ENCODE measurements around the gene DAPK2. TPM values are rescaled to one million over a fixed set of nuclear protein-coding genes. Genes with fewer than 3 reads are reported as not detected.
A peak's percentile ranks its signal among the peaks of the same experiment; 100 is the strongest.

Gene DAPK2
- total and polyA plus RNA-seq, 2 of the 13 experiments (the other 11 are each of a cell fraction or from before 2014, with no cell fraction given): 0.33 to 0.63 TPM

DNA sequence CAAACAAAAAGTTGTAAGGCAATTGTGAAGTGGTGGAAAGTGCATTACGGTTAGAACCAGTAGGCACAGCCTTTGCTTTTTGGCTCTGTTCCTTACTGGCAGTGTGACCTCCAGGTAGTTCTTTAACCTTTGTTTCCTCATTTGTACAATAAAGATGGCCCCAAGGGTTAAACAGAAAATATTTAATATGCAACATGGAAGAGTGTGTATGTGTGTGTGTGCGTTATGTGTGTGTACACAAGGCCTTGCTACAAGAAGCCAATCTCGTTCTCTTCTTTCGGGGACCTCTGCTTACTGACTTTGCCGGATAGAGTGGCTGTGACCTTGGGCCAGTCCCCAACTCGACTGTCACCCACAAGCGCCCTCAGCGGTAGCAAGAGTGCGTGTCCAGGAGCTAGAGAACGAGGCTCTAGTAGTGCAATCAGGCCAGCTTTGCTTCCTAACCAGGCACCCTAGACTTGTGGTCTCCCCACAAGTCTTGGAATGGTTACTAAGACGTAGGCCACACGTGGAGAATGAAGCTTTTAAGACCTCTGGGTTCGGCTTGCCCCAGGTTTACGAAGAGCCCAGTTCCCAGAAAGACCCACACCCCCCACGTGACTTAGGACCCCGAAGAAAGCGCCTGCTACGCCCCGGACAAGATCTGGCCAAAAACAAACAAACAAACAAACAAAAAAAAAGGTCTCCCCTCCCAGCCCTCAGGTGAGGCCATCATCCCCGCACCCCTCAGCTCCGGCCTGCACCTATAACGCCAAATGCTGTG, 46.8 kb upstream of the DAPK2 start (continued):
- TF ChIP-seq THAP9 (CRISPR knock-in tag; IDR thresholded peaks at IDR 0.05; ENCODE audit: borderline replicate concordance) (no peak; the same call in 1 of the 2 replicates), CHD2 (IDR thresholded peaks at IDR 0.05; ENCODE audit: low read depth, low read length) (no peak), PRDM10 (CRISPR knock-in tag; IDR thresholded peaks at IDR 0.05; ENCODE audit: low read depth) (no peak), ZNF629 (CRISPR knock-in tag; conservative IDR thresholded peaks at IDR 0.05) (no peak), ZNF460 (CRISPR knock-in tag; IDR thresholded peaks at IDR 0.05; ENCODE audit: borderline replicate concordance) (no peak), FOXK2 (IDR thresholded peaks at IDR 0.05) (no peak), ZFP1 (CRISPR knock-in tag; IDR thresholded peaks at IDR 0.05) (no peak), HNRNPL (IDR thresholded peaks at IDR 0.05; ENCODE audit: low read depth, low read length) (no peak), ZFY (CRISPR knock-in tag; IDR thresholded peaks at IDR 0.05) (peak; percentile 34), NPAS2 (CRISPR knock-in tag; IDR thresholded peaks at IDR 0.05; ENCODE audit: borderline replicate concordance) (no peak), SAP130 (CRISPR knock-in tag; IDR thresholded peaks at IDR 0.05; ENCODE audit: low read depth) (peak; percentile 70; the same call in 1 of the 2 replicates)
- TF ChIP-seq, protein P1, sequence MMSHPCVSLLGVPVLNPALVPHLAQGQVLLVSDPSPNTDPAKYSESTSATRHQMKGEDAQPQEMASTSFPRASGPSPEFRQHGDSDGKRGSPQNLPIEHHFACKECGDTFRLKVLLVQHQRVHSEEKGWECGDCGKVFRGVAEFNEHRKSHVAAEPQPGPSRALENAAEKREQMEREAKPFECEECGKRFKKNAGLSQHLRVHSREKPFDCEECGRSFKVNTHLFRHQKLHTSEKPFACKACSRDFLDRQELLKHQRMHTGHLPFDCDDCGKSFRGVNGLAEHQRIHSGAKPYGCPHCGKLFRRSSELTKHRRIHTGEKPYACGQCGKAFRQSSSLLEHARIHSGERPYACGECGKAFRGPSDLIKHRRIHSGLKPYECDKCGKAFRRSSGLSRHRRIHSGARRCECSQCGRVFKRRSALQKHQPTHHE (CRISPR knock-in tag; IDR thresholded peaks at IDR 0.05; ENCODE audit: borderline replicate concordance): no peak
- TF ChIP-seq, protein P2, sequence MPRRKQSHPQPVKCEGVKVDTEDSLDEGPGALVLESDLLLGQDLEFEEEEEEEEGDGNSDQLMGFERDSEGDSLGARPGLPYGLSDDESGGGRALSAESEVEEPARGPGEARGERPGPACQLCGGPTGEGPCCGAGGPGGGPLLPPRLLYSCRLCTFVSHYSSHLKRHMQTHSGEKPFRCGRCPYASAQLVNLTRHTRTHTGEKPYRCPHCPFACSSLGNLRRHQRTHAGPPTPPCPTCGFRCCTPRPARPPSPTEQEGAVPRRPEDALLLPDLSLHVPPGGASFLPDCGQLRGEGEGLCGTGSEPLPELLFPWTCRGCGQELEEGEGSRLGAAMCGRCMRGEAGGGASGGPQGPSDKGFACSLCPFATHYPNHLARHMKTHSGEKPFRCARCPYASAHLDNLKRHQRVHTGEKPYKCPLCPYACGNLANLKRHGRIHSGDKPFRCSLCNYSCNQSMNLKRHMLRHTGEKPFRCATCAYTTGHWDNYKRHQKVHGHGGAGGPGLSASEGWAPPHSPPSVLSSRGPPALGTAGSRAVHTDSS (CRISPR knock-in tag; conservative IDR thresholded peaks at IDR 0.05): no peak
- TF ChIP-seq, protein P3, sequence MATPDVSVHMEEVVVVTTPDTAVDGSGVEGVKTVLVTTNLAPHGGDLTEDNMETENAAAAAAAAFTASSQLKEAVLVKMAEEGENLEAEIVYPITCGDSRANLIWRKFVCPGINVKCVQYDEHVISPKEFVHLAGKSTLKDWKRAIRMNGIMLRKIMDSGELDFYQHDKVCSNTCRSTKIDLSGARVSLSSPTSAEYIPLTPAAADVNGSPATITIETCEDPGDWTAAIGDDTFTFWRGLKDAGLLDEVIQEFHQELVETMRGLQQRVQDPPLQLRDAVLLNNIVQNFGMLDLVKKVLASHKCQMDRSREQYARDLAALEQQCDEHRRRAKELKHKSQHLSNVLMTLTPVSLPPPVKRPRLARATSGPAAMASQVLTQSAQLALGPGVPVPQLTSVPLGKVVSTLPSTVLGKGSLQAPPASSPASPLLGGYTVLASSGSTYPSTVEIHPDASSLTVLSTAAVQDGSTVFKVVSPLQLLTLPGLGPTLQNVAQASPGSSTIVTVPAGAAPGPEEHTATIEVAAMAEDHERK (CRISPR knock-in tag; IDR thresholded peaks at IDR 0.05; ENCODE audit: low read depth): no peak
- TF ChIP-seq, protein P4, sequence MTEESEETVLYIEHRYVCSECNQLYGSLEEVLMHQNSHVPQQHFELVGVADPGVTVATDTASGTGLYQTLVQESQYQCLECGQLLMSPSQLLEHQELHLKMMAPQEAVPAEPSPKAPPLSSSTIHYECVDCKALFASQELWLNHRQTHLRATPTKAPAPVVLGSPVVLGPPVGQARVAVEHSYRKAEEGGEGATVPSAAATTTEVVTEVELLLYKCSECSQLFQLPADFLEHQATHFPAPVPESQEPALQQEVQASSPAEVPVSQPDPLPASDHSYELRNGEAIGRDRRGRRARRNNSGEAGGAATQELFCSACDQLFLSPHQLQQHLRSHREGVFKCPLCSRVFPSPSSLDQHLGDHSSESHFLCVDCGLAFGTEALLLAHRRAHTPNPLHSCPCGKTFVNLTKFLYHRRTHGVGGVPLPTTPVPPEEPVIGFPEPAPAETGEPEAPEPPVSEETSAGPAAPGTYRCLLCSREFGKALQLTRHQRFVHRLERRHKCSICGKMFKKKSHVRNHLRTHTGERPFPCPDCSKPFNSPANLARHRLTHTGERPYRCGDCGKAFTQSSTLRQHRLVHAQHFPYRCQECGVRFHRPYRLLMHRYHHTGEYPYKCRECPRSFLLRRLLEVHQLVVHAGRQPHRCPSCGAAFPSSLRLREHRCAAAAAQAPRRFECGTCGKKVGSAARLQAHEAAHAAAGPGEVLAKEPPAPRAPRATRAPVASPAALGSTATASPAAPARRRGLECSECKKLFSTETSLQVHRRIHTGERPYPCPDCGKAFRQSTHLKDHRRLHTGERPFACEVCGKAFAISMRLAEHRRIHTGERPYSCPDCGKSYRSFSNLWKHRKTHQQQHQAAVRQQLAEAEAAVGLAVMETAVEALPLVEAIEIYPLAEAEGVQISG (CRISPR knock-in tag; IDR thresholded peaks at IDR 0.05): peak; percentile 95

Data from HepG2 (cell line).